Astrocyte of the cerebellum (primary cell): ENCODE results near the gene ATP5PD.
"Not testable (repeated sequence)": the region's sequence is repeated elsewhere in the genome, so short reads cannot be mapped to it uniquely, and the experiment has no call there.

Experiments used
- DNase-seq: peaks from one replicate; pipeline ENCODE4 v3.0.0-alpha.2; 2011; ENCODE audit warnings: low read depth
- H3K4me3 ChIP-seq: 2 replicates; pipeline ENCODE4 v1.5.1; 2011; ENCODE audit warnings: mild to moderate bottlenecking, low read depth, low read length, moderate library complexity
- in situ Hi-C: cut with HindIII; loops from 2 replicates; pipeline ENCODE4 v1.10.0; 2017; ENCODE audit warnings: low sequenced_read_pairs
- TF ChIP-seq, protein P1 (sequence below): IDR thresholded peaks from 2 replicates; pipeline ENCODE4 v1.5.1; 2012; ENCODE audit warnings: low read length, low read depth, moderate library complexity, mild to moderate bottlenecking; ENCODE audit errors: missing control alignments

ATP5PD gene

DNA sequence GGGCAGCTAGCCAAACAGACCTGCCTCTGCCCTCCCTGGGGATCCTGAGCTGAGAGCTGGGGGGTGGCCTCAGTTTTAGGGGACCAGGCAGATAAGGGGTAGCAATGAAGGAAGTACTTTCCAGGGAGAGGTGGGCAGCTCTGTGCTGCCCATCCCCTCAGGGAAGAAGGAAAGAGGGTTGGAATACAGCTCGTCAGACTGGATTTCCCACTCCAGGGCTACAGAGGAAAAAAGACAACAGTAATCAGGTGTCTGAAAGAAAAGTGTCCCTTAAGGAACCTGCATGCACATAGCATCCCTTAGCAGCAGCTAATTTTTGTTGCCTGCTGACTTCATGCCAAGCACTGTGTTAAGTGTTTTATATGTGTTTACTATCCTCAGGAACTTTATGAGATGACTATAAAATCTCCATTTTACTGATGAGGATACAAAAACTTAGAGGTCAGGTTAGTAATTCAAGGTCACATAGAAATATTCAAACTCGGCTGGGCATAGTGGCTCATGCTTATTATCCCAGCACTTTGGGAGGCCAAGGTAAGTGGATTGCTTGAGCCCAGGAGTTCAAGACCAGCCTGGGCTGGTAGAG, 37.5 kb downstream of the ATP5PD start:
- no peak for DNase-seq

DNA sequence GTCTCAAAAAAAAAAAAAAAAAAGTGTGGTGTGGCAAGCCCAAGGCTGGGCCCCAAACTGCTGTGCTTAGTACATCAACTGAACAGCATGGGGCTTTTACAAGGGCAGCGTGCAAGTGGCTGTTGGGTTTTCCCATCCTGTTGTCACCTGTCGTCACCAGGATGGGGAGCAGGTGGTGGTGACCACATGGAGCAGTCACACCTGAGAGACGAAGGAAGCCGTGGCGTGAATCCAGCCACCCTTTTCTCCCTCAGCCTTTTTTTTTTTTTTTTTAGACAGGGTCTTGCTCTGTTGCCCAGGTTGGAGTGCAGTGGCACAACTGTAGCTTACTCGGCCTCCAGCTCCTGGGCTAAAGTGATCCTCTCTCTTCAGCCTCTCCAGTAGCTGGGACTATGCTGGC, 38.4 kb downstream of the ATP5PD start:
- no peak for DNase-seq
- TF ChIP-seq, protein P1, sequence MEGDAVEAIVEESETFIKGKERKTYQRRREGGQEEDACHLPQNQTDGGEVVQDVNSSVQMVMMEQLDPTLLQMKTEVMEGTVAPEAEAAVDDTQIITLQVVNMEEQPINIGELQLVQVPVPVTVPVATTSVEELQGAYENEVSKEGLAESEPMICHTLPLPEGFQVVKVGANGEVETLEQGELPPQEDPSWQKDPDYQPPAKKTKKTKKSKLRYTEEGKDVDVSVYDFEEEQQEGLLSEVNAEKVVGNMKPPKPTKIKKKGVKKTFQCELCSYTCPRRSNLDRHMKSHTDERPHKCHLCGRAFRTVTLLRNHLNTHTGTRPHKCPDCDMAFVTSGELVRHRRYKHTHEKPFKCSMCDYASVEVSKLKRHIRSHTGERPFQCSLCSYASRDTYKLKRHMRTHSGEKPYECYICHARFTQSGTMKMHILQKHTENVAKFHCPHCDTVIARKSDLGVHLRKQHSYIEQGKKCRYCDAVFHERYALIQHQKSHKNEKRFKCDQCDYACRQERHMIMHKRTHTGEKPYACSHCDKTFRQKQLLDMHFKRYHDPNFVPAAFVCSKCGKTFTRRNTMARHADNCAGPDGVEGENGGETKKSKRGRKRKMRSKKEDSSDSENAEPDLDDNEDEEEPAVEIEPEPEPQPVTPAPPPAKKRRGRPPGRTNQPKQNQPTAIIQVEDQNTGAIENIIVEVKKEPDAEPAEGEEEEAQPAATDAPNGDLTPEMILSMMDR, result no peak
- no peak overlapping the region for H3K4me3 ChIP-seq
- in situ Hi-C loops, result no loop called here

More for the DNA sequence above, 37.5 kb downstream of the ATP5PD start:
- in situ Hi-C loops, result no loop called here
- TF ChIP-seq, protein P1, result no peak
- H3K4me3 ChIP-seq, result no peak overlapping the region

DNA sequence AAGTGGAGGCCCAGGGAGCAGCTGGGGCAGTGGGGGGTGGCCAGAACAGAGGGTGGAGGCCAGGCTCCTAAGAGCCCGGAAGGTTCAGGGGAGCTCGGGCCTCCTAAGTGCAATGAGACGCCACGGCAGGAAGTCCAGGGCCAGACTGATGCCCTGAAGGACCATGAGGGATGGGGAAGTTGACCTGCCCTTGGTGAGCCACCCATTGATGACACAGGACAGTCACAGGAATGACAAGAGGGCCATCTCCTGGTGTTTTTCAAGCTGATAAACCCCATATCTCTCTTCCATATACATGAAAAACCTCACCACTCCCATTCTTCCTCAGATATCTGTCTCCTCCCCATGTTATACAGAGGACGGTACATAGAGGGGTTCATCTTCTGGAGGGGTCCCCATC, 40.1 kb downstream of the ATP5PD start:
- no peak overlapping the region for H3K4me3 ChIP-seq
- in situ Hi-C loops, result no loop called here
- TF ChIP-seq, protein P1, result no peak
- DNase-seq, result no peak

DNA sequence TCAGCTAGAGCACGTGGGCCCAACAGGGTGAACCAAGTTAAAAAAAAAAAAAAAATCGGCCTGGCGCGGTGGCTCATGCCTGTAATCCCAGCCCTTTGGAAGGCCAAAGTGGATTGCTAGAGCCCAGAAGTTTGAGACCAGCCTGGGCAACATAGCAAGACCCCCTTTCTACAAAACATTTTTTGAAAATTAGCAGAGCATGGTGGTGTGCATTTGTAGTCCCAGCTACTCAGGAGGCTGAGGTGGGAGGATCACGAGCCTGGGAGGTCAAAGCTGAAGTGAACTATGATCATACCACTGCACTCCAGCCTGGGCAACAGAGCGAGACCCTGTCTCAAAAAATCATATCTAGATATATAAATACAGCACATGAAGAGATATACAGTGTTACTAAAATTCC, 40.7 kb downstream of the ATP5PD start:
- DNase-seq, in situ Hi-C loops, H3K4me3 ChIP-seq: not testable (repeated sequence)

DNA sequence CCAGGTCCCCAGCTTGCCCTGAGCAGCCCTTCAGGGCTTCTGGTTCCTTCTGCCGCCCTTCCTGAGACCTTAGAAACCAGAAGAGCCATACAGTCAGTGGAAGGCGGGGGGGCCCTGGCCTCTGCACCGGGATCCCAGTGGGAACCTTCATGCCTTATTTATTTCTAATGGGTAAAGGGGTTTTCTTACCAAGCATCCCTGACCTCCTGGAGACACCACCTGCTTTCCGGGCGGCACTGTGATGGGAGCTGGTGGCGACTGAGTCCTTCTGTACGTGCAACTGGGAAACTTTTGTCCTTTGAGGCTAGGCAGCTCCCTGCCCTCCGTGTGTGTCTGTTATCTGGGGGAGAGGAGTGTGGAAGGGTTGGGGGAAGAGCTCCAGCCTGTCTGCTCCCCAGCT, 41.5 kb downstream of the ATP5PD start:
- no peak overlapping the region for H3K4me3 ChIP-seq
- DNase-seq, result no peak
- in situ Hi-C loops, result no loop called here
- TF ChIP-seq, protein P1, result no peak

DNA sequence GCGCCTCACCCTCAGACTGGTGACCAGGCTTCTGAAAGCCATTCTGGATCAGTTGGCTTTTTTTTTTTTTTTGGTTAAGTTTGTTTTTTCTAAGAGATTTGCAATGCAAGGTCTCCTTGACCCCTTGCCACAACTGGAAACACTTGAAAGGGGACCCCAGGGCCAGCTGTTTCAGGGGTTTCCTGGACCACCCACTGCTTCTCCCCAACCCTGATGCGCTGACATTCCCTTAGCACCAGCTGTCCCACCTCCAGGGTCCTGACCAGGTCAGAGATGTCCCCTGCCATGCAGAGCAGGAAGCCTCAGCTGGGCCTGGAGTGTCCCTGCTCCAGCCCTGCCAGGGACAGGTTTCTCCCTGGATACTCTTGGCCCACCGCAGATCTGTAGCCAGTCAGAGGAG, 42.4 kb downstream of the ATP5PD start:
- DNase-seq, result no peak
- TF ChIP-seq, protein P1, result no peak
- in situ Hi-C loops, result no loop called here
- no peak overlapping the region for H3K4me3 ChIP-seq

DNA sequence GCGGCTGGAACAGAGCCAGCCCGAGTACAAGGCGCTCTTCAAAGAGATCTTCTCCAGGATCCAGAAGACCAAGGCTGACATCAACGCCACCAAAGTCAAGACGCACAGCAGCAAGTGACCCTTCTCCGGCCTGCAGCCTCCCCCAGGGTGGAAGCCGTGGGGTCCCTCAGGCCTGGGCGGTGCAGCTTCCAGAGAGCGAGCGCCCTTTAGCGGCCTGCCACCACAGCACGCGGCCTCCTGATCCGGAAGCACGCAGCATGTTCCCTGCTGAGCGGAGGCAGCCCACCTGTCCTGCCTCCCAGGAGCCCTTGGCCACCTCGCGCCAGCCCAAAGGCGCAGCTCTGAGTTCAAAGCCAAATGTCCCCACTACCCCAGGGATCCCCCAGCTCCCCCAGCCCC, 42.8 kb downstream of the ATP5PD start:
- DNase-seq, result no peak
- in situ Hi-C loops, result no loop called here
- no peak overlapping the region for H3K4me3 ChIP-seq
- TF ChIP-seq, protein P1, result no peak
